HepG2 (cell line): ENCODE measurements around the gene ADGRG1. TPM values are rescaled to one million over a fixed set of nuclear protein-coding genes. Genes with fewer than 3 reads are reported as not detected.

Experiments used
- CTCF ChIP-seq: sonication (generic); formaldehyde crosslinking; IDR thresholded peaks from 2 replicates; pipeline ENCODE4 v1.5.0; 2020; ENCODE audit warnings: mild to moderate bottlenecking, missing genetic modification reagents, moderate library complexity
- DNMT3B ChIP-seq: conservative IDR thresholded peaks from 2 replicates; pipeline ENCODE4 v1.6.1; 2016; ENCODE audit warnings: missing biosample characterization, control low read depth
- FOXA3 ChIP-seq: IDR thresholded peaks from 2 replicates; pipeline ENCODE4 v1.6.1; 2016; ENCODE audit warnings: missing genetic modification reagents, missing compliant biosample characterization
- GATAD2A ChIP-seq: IDR thresholded peaks from 2 replicates; pipeline ENCODE4 v1.6.1; 2016
- KLF12 ChIP-seq: sonication (generic); formaldehyde crosslinking; IDR thresholded peaks from 2 replicates; pipeline ENCODE4 v1.4.0; 2020; ENCODE audit warnings: missing genetic modification reagents, borderline replicate concordance
- MIXL1 ChIP-seq: IDR thresholded peaks from 2 replicates; pipeline ENCODE4 v1.6.1; 2016
- MYNN ChIP-seq: sonication (generic); formaldehyde crosslinking; IDR thresholded peaks from 2 replicates; pipeline ENCODE4 v1.4.0; 2020; ENCODE audit warnings: mild to moderate bottlenecking, low read depth, missing genetic modification reagents
- NCOR1 ChIP-seq: fragments of 200-600 bp; sonication (generic); IDR thresholded peaks from 2 replicates; pipeline ENCODE4 v1.7.0; 2017; ENCODE audit warnings: antibody characterized with exemption, low read length, borderline replicate concordance
- PBX3 ChIP-seq: sonication (generic); formaldehyde crosslinking; IDR thresholded peaks from 2 replicates; pipeline ENCODE4 v1.8.1; 2023; ENCODE audit warnings: missing genetic modification reagents, inconsistent platforms, borderline replicate concordance
- RARA ChIP-seq: IDR thresholded peaks from 2 replicates; pipeline ENCODE4 v1.6.1; 2016; ENCODE audit warnings: missing genetic modification reagents, missing compliant biosample characterization
- SRSF1 ChIP-seq: fragments of 200-400 bp; formaldehyde crosslinking; optimal IDR thresholded peaks from 2 replicates; pipeline ENCODE3; 2017; ENCODE audit warnings: mild to moderate bottlenecking, low read depth, low read length, moderate library complexity
- TCF12 ChIP-seq, 2 experiments: fragments of 450-650 bp in 1 of 2; sonication (generic) in 1 of 2; formaldehyde crosslinking in 1 of 2; IDR thresholded peaks; 2 replicates each; pipeline versions ENCODE4 v1.6.1 to v1.8.0; 2017 to 2022; ENCODE audit warnings: antibody characterized with exemption in 1 of 2, mild to moderate bottlenecking in 1 of 2, missing genetic modification reagents in 1 of 2, moderate library complexity in 1 of 2
- TERF1 ChIP-seq: sonication (generic); formaldehyde crosslinking; IDR thresholded peaks from 2 replicates; pipeline ENCODE4 v1.8.0; 2022; ENCODE audit warnings: mild to moderate bottlenecking, missing genetic modification reagents, moderate library complexity
- ZBTB7A ChIP-seq: sonication (generic); formaldehyde crosslinking; IDR thresholded peaks from 2 replicates; pipeline ENCODE4 v1.8.0; 2022; ENCODE audit warnings: mild to moderate bottlenecking, missing genetic modification reagents
- ZNF17 ChIP-seq: sonication (generic); formaldehyde crosslinking; IDR thresholded peaks from 2 replicates; pipeline ENCODE4 v1.5.0; 2020; ENCODE audit warnings: mild to moderate bottlenecking, missing genetic modification reagents
- ZNF225 ChIP-seq: sonication (generic); formaldehyde crosslinking; IDR thresholded peaks from 2 replicates; pipeline ENCODE4 v1.4.0; 2020; ENCODE audit warnings: mild to moderate bottlenecking, missing genetic modification reagents
- ZNF512B ChIP-seq: sonication (generic); formaldehyde crosslinking; IDR thresholded peaks from 2 replicates; pipeline ENCODE4 v1.5.1; 2020; ENCODE audit warnings: missing genetic modification reagents, mild to moderate bottlenecking, borderline replicate concordance
- ZNF549 ChIP-seq: sonication (generic); formaldehyde crosslinking; IDR thresholded peaks from 2 replicates; pipeline ENCODE4 v1.5.0; 2020; ENCODE audit warnings: missing genetic modification reagents
- ZNF563 ChIP-seq: sonication (generic); formaldehyde crosslinking; IDR thresholded peaks from 2 replicates; pipeline ENCODE4 v1.8.0; 2022; ENCODE audit warnings: mild to moderate bottlenecking, moderate library complexity, missing genetic modification reagents
- ZNF572 ChIP-seq: sonication (generic); formaldehyde crosslinking; IDR thresholded peaks from 2 replicates; pipeline ENCODE4 v1.5.1; 2020; ENCODE audit warnings: mild to moderate bottlenecking, missing genetic modification reagents
- ZNF598 ChIP-seq: sonication (generic); formaldehyde crosslinking; IDR thresholded peaks from 2 replicates; pipeline ENCODE4 v1.5.1; 2020; ENCODE audit warnings: mild to moderate bottlenecking, missing genetic modification reagents, borderline replicate concordance
- ZNF616 ChIP-seq: sonication (generic); formaldehyde crosslinking; IDR thresholded peaks from 2 replicates; pipeline ENCODE4 v1.5.0; 2020; ENCODE audit warnings: low read depth, mild to moderate bottlenecking, missing genetic modification reagents
- polyA plus RNA-seq, 8 experiments: library from polyadenylated mRNA; depleted of rRNA in 3 of 8; stranded (reverse) in 7 of 8; unstranded in 1 of 8; fragments of >200 nt; fragmentation: Illumina TruSeq in 4 of 8; extraction: Trizol in 4 of 8; gene quantifications; 2 replicates each; pipeline versions ENCODE4 v1.2.1 to v1.2.3, GENCODE V29; 2011 to 2016; ENCODE audit warnings: low read depth in 4 of 8, missing spikeins in 1 of 8, mixed read lengths in 1 of 8; ENCODE audit not compliant: insufficient read depth in 1 of 8
- total RNA-seq, 5 experiments: library from RNA; depleted of rRNA; stranded (reverse); fragments of >200 nt; fragmentation: Illumina TruSeq; extraction: Trizol; gene quantifications; 2 replicates each; pipeline ENCODE4 v1.2.3, GENCODE V29; 2016; ENCODE audit warnings: low read depth in 1 of 5

ADGRG1 gene
- total and polyA plus RNA-seq, 2 of the 13 experiments (the other 11 are each of a cell fraction or from before 2014, with no cell fraction given), result 2.7 to 5.9 TPM

- TF ChIP-seq RARA (CRISPR knock-in tag) (no peak), MIXL1 (CRISPR knock-in tag) (no peak), ZBTB7A (CRISPR knock-in tag) (no peak), TERF1 (CRISPR knock-in tag) (no peak), ZNF616 (no peak), KLF12 (CRISPR knock-in tag) (no peak), ZNF572 (CRISPR knock-in tag) (no peak), ZNF598 (CRISPR knock-in tag) (0 out of 2 replicates have a peak, but pooled peaks have one; percentile 27), NCOR1 (0 out of 2 replicates have a peak, but pooled peaks have one; percentile 18), ZNF512B (CRISPR knock-in tag) (no peak), ZNF225 (CRISPR knock-in tag) (no peak), ZNF563 (no peak), ZNF17 (CRISPR knock-in tag) (no peak), SRSF1 (no peak), DNMT3B (no peak), CTCF (CRISPR knock-in tag) (no peak), GATAD2A (CRISPR knock-in tag) (peak; percentile 73; the same call in 1 of the 2 replicates), FOXA3 (no peak; the same call in 1 of the 2 replicates), PBX3 (CRISPR knock-in tag) (no peak), TCF12 (IDR thresholded peaks at IDR 0.05) (no peak), TCF12 (CRISPR knock-in tag; IDR thresholded peaks at IDR 0.05) (no peak), MYNN (CRISPR knock-in tag) (no peak), ZNF549 (CRISPR knock-in tag) (no peak)
Observed at GRCh38 chr16:57623251-57624043, 5.0 kb upstream of the ADGRG1 start (continued).
